Measurements from ENCODE around the gene FUS. TPM values are rescaled to one million over a fixed set of nuclear protein-coding genes. Genes with fewer than 3 reads are reported as not detected.

The FUS gene
- total and polyA plus RNA-seq, 2 of the 13 experiments (the other 11 are each of a cell fraction or from before 2014, with no cell fraction given) = 68.1 to 168 TPM

GRCh38 chr16:31141489-31142108 is 38.3 kb upstream of the FUS start (continued):
- TF ChIP-seq ZNF766 (CRISPR knock-in tag; IDR thresholded peaks at IDR 0.05; ENCODE audit: borderline replicate concordance) (no peak), E2F1 (CRISPR knock-in tag; IDR thresholded peaks at IDR 0.05) (no peak), ZFP1 (CRISPR knock-in tag; IDR thresholded peaks at IDR 0.05) (no peak), ATF4 (CRISPR knock-in tag; IDR thresholded peaks at IDR 0.05) (no peak), ZFYVE20 (CRISPR knock-in tag; IDR thresholded peaks at IDR 0.05; ENCODE audit: borderline replicate concordance, low read depth) (no peak), TAF15 (IDR thresholded peaks at IDR 0.05; ENCODE audit: low read depth, low read length, poor library complexity, severe bottlenecking) (no peak), RORA (CRISPR knock-in tag; IDR thresholded peaks at IDR 0.05) (no peak), ZNF382 (CRISPR knock-in tag; IDR thresholded peaks at IDR 0.05; ENCODE audit: borderline replicate concordance) (no peak), ZBTB10 (CRISPR knock-in tag; IDR thresholded peaks at IDR 0.05; ENCODE audit: borderline replicate concordance) (no peak), HIVEP1 (CRISPR knock-in tag; IDR thresholded peaks at IDR 0.05) (no peak), AHR (CRISPR knock-in tag; IDR thresholded peaks at IDR 0.05) (no peak), ZNF670 (CRISPR knock-in tag; IDR thresholded peaks at IDR 0.05; ENCODE audit: borderline replicate concordance) (no peak), ZNF589 (CRISPR knock-in tag; conservative IDR thresholded peaks at IDR 0.05) (no peak), SIX1 (CRISPR knock-in tag; IDR thresholded peaks at IDR 0.05; ENCODE audit: borderline replicate concordance) (peak; percentile 58), NR2C2 (CRISPR knock-in tag; IDR thresholded peaks at IDR 0.05; ENCODE audit: borderline replicate concordance) (no peak), IRF9 (CRISPR knock-in tag; IDR thresholded peaks at IDR 0.05; ENCODE audit: borderline replicate concordance) (0 out of 2 replicates have a peak, but pooled peaks have one; percentile 34), ZNF547 (CRISPR knock-in tag; IDR thresholded peaks at IDR 0.05) (no peak), RBFOX2 (IDR thresholded peaks at IDR 0.05; ENCODE audit: low read depth, low read length) (no peak), RNF2 (conservative IDR thresholded peaks at IDR 0.05; ENCODE audit: low read depth) (no peak)
- TF ChIP-seq, protein P1, sequence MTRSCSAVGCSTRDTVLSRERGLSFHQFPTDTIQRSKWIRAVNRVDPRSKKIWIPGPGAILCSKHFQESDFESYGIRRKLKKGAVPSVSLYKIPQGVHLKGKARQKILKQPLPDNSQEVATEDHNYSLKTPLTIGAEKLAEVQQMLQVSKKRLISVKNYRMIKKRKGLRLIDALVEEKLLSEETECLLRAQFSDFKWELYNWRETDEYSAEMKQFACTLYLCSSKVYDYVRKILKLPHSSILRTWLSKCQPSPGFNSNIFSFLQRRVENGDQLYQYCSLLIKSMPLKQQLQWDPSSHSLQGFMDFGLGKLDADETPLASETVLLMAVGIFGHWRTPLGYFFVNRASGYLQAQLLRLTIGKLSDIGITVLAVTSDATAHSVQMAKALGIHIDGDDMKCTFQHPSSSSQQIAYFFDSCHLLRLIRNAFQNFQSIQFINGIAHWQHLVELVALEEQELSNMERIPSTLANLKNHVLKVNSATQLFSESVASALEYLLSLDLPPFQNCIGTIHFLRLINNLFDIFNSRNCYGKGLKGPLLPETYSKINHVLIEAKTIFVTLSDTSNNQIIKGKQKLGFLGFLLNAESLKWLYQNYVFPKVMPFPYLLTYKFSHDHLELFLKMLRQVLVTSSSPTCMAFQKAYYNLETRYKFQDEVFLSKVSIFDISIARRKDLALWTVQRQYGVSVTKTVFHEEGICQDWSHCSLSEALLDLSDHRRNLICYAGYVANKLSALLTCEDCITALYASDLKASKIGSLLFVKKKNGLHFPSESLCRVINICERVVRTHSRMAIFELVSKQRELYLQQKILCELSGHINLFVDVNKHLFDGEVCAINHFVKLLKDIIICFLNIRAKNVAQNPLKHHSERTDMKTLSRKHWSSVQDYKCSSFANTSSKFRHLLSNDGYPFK (CRISPR knock-in tag; IDR thresholded peaks at IDR 0.05; ENCODE audit: borderline replicate concordance) = peak; percentile 21; the same call in 1 of the 2 replicates

All from HepG2 (cell line).